HG02678 (cell line): Measurements from ENCODE around the gene LIPG.
"Not testable (repeated sequence)": the region's sequence is repeated elsewhere in the genome, so short reads cannot be mapped to it uniquely, and the experiment has no call there.

ENCODE experiments used
- ATAC-seq: cut with Tn5 transposase; IDR thresholded peaks from one replicate; pipeline ENCODE4 v1.9.1; 2021; ENCODE audit warnings: mild to moderate bottlenecking, moderate library complexity; ENCODE audit not compliant: unreplicated experiment

Gene LIPG

DNA sequence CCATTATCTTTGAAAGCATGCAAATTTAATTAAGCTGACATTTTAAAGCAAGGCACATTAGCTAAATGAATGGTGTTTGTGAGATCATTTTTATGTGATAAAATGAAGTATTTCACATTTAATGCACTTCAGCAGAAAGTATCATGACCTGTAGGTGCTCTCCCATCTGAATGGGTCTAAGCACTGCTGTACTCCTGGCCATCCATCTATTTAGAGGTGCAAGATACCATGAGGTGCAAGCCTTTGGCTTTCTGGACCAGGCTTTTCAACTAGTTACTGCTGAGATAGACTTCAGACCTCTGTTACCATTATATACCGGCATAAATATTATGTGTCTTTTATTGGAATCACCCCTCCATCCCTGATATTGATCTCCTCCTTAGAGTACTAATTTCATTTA lies 15.6 kb upstream of the LIPG start:
- no peak for ATAC-seq

DNA sequence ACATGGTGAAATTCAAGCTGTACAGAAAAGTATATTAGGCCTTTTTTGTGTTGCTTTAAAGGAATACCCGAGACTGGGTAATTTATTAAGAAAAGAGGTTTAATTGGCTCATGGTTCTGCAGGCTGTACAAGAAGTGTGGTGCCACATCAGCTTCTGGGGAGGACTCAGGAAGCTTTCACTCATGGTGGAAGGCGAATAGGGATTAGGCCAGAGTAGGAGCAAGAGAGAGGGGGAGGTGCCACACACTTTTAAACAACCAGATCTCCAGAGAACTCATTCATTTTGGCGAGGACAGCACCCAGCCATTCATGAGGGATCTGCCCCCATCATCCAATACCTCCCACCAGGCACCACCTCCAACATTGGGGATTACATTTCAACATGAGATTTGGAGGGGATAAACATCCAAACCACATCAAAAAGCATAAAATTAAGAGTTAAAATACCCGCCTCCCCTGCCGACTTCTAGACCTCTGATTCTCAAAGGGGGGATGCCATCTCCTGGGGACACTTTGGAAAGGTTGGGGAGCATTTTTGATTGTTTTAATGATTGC lies 15.1 kb upstream of the LIPG start:
- ATAC-seq = no peak

DNA sequence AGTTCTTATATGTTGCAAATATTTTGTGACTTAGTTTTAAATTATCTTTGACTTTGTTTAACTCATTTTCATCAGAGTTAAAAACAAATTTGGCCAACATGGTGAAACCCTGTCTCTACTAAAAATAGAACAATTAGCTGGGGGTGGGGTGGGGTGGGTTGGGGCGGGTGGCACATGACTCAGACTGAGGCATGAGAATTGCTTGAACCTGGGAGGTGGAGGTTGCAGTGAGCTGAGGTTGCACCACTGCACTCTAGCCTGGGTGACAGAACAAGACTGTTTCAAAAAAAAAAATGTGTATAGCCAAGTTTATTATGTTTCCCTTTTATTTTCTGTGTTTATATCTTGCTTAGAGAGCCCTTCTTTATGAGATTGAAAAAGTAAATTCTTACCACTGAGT lies 14.2 kb upstream of the LIPG start:
- no peak for ATAC-seq

DNA sequence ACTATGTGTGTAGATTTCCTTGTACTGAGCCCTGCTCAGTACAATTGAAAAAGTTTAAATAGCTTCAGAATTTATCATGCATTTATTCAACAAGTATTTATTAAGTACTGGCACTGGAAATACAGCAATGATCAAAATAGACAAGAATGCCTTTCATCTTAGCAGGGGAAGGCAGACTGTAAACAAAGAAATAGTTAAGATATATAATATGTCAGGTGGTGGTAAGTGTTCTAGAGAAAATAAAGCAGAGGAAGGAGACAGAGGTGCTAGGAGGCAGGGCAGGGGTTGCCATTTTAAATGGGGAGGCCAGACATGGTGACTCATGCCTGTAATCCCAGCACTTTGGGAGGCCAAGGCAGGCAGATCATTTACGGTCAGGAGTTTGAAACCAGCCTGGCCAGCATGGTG lies 13.6 kb upstream of the LIPG start:
- no peak for ATAC-seq

DNA sequence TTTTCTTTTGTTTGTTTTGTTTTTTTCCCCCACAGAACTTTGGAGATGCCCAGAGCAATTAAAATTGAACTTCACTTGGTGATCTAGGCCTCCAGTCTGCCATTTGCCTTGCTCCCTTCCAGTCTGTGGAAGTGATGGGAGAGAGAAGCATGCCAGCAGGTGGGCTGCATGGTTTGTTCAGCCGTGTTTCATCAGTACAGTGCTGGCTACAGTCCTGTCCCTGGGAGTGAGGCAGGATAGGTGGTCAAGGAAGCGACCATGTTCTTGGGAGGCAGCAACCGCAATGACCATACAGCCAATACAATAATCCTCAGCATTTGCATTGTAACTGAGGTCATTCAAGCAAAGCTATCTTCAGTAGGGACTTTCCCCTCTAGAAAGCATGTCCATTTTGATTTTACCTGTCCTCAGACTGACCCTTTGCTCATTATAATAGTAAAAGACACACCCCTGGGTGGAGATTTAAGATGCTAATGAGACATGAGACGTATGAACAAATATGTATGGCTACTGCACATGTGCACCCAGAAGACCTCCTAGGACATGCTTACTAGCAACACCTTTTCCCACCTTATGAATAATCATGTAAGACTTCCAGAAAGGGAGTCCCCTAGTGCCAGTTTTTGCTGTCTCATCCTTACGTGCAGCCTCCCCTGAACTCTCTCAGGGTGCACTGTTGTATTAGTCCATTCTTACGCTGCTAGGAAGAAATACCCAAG lies 11.1 kb upstream of the LIPG start:
- ATAC-seq = no peak

DNA sequence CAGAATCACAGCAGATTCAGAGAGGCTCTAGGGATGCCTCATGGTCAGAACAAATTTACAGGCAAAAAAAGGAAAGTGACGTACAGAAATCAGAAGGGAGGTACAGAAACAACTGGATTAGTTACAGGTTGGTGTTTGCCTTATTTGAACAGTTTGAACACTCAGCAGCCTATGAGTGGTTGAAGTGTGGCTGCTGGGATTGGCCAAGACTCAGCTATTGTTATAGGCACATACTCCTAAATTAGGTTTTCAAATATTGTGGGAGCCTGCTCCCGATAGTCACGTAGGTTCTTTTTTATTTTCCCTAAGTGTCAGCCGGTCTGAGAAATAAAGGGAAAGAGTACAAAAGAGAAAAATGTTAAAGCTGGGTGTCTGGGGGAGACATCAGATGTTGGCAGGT lies 8.9 kb upstream of the LIPG start:
- ATAC-seq = no peak

DNA sequence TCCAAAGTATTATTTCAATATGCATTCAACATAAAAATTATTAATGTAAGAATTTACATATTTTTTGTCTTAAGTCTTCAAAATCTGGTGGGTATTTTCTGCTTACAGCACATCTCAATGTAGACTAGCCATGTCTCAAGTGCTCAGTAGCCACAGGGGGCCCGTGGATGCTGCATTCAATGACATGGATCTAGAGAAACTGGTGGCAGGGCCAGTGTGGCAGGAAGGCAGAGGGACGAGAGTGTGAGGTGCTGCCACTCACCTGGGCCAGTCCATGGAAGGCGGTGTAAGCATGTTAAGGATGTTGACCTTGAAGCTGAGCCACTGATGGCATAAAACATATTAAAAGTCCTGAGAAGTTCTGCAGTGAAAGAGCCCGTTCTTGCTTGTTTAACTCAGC lies 6.2 kb upstream of the LIPG start:
- ATAC-seq = no peak

DNA sequence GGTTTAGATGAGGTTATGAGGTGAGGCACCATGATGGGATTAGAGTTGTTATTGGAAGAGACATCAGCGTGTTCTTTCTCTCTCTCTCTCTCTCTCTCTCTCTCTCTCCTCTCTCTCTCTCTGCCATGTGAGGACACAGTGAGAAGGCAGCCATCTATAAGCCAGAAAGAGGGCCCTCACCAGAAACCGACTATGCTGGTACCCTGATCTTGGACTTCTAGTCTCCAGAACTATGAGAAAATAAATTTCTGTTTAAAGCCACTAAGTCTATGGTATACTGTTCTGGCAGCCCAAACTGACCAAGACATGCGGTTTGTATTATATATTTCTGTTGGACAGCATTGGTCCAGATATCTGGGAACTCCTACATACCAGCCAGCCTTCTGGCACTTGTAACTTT lies 3.5 kb upstream of the LIPG start:
- no peak for ATAC-seq

DNA sequence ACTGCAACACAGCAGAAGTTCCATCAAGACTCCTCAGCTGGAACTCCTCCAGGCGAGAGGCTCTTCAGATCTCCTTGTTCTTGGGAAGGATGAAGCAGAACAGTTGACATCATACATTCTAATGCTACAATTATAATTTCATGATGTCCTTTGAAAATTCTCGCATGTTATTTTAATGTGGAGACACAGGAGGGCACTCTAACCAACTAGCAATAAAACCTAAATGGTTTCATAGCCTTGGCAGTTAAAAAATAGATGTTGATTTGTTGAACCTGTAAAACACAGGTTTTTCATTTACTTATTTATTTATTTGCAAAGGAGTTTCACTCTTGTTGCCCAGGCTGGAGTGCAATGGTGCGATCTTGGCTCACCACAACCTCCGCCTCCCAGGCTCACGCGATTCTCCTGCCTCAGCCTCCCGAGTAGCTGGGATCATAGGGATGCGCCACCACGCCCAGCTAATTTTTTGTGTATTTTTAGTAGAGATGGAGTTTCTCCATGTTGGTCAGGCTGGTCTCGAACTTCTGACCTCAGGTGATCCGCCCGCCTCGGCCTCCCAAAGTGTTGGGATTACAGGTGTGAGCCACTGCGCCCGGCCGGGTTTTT lies 2.4 kb upstream of the LIPG start:
- ATAC-seq = not testable (repeated sequence)

DNA sequence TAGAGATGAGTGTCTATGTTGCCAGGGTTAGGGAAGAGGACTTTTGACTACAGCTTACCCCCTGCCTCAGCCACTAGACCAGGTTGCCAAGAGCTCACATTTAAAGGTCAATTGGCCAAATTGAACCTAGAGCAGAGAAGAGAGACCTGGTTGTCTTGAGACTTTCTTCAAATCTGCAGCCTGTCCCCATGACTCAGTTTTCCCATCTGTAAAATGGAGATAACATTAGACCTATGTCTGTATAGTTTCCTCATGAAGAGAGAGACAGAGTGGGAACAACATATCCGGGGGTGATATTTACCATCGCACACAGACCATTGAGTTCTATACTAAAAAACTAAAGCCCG lies 1.6 kb upstream of the LIPG start:
- ATAC-seq = no peak

DNA sequence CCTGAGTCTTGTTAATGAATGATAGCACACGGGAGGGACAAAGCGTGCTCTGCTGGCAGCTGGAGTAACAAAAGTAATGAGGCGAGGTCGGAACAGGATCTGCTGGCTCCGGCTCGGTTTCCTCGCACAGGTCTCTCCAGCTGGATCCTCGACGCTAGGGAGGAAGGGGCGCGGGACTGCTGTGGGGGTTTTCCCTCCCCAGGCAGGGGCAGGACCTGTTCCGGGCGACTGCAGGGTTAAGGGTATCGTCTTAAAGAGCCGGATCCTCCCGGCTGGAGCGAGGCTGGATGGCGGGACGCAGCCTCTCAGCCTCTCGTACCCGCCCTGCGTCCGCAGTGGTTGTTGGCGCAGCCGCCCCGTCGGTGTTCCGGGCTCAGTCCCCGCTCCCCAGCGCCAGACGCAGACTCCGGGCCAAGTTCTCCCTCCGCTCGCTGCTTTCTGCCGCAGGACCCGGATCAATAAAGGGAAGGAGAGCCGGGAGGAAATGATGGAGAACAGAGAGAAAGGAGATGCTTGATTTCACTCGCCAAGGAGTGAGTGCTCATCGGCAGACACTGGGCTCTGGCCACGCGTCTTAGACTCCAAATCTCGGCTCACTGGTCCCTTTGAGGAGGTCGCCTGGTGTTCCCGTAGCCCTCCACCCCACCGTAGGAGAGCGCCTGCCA lies 1.1 kb upstream of the LIPG start:
- ATAC-seq = no peak

DNA sequence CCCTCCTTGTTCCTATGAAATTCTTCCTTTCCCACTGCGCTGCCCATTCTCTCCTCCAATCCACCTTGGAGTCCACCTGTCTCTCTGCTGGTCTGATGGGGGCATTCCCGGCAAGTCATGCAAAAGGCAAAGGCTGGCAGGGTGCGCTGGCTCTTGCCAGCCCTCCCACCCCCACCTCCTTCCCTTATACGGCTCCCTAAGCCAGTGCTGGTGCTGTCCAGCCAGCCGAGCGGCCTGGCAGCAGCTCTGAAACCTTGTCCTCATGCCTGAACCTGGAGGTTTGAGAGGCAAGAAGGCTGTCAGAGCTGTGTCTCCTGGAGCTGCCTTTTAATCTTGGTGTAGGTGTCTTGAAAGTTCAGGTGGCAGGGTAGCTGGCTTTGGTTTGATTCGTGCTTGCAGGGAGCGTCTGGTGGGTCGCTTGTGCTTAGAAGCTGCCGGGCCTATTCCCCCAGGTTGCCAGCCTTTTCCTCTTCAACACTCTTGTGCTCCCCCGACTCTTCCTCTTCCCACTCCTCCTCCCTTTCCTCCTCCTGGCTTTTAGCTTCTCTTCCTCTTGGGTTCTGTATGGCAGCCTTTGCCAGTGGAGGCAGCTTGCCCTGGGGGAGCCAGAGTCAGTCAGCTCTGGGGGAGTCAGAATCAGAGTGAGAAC lies 748 bp downstream of the LIPG start:
- no peak for ATAC-seq

DNA sequence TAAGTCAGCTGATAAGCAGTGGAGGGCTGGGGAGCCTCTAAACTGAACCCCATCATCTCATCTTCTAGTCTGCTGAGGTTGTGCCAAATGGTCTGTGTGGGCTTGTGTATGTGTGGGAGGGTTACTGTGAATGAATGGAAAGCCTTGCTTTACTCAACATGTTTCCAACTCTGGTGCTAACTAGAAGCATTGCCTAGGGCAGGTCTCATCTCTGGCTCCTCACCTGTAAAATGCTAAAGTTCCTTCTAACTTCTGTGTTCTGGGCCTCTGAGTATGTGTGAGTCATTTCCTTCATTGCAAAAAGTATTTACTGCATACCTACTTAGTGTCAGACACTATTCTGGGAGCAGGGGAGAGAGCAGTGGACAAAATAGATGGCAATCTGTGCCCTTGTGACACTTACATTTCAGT lies 1.3 kb downstream of the LIPG start:
- ATAC-seq = no peak

DNA sequence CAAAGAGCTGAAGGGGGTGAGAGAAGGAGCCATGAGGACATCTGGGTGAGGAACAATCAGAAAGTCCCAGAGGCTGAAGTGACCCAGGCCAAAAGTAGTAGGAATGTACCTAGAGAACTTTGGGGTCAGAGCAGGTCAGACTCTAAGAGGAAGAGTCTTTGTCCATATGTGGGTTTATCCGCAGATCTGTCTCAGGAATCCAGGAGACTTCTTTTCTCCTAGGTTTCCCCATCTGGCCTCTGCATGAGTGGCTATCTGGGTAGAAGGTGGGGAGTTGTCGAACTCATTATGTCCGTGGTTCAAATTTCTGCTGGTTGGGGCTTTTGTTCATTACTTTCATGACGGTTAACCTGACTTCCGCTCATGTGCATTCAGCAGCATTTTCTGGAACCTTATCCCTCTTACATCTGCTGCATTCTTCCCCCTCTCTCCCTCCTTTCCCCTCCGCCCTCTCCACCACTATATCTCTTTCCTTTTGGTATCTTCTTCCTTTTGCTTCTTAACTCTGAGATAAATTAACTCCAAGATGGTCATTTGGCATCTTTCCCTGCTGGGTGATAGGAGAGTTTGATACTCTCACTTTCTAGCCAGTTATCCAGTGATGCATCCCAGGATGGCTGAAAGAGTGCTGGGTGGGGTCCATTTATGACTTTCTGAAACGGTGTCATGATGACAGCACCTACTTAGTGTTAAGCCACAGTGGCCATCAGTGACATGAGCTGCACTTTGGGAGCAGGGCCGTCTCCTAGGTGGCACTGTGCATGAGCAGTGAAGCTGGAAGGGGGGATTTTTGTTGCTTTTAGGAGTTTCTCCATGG lies 2.1 kb downstream of the LIPG start:
- no peak for ATAC-seq

DNA sequence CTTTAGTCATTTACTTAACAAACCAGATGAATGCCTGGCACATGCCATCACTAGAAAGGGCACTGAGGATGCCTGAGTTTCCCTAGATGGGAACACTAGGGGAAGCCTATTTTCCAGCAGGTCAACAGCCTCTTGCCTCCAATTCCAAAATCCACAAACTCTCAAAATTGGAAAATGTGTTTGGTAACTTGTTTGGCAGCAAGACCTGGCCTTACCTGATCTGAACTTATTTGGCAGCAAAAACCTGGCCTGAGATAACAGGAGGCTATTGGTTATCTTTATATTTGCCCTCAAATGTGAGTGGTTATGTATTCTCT lies 2.6 kb downstream of the LIPG start:
- ATAC-seq = no peak

DNA sequence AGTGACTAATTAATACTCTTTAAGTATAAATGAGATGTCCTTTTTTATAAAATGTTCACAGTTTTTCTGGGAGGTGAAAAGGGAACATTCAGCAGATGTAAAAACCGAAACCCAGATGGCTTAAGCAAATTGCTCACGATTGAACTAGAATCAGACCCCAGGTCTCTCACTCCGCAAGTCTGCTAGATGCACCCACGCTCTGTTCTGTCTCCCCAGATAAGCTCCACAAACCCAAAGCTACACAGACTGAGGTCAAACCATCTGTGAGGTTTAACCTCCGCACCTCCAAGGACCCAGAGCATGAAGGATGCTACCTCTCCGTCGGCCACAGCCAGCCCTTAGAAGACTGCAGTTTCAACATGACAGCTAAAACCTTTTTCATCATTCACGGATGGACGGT lies 3.2 kb downstream of the LIPG start:
- ATAC-seq = no peak

DNA sequence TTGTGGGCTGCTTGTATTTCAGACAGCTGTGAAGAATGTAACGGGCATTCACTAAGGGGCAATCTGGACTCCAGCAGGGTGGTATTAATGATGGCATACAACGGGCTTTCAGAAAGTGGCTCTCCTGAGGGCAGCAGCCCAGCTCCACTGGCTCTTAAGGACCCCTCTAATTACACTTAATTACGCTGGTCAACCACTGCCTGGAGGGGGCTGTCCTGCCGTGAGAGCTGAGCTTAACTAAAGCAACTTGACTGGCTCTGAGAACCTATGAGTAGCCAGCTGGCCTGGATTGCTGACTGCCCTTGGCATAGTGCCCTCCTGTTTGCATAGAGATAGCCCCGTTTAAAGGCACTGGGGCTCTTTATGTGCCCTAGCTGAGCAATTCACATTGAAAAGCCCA lies 3.8 kb downstream of the LIPG start:
- no peak for ATAC-seq

DNA sequence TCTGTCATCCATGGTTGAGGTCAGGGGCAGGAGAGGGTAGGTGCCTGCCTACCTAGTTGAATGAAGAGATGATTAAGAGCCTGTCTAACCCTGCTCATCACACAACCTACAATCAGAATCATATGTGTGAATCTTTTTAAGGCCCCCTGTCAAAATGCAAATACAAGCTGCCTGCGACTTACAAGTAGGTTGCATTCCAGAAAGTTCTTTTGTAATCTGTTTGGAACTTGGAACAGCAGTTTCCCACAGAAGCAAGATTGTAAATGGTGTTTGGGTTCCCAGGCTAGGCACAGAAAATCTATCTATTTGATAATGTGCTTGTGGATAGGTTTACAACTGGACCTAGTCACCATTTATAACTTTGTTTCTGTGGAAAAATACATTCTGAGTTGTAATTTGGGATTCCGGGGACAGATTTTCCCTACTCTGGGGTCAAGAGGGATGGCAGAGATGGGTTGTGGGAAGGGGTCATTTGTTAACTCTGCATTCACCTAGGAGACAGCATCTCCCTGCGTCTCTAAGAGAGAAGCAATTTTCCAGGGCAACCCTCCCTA lies 4.4 kb downstream of the LIPG start:
- ATAC-seq = no peak

DNA sequence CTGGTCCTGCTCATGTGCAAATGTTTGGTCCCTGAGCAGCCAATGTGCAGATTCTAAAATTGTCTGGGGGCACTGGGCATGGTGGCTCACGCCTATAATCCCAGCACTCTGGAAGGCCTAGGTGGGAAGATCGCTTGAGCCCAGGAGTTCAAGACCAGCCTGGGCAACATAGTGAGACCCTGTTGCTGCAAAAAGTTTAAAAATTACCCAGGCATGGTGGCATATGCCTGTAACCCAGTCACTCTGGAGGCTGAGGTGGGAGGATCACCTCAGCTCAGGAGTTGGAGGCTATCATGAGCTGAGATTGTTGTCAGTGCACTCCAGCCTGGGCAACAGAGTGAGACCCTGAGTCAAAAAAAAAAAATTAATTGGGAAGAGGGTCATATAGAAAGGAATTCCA lies 5.1 kb downstream of the LIPG start:
- ATAC-seq = no peak

DNA sequence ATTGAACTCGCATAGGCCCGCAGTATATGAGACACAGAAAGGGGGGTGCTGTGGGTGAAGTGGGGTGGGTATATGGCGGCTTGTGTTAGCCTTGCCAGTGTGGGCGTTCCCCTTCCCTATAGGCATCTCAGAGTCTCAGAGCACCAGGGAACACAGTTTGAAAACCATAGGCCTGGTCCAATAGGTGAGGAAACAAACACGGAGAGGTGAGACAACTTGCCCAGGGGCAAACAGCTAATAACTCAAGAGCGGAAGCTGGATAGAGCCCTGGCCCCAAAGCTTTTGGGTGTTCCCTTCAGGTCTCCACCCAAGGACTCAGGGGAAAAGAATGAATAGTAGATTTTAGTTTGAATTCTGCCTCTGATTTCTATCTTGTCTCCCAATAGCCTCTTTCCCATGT lies 7.9 kb downstream of the LIPG start:
- no peak for ATAC-seq

DNA sequence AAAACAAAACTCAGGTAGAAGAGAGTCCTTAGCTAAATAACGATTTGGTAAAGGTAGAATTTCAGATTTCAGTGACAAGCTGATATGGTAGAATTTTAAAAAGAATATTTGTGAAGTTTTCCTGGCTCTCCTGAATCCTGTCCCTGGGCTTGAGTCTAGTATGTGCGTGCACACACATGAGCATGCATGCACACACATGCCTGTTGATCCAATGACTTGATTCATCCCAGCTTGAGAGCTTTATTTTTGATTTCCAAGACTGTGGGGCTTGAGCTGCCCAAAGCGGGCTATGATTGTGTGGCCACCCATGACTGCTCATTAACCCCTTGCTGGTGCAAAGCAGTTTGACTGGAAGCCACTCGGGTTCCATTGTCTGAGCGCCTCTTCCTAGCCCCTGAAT lies 9.0 kb downstream of the LIPG start:
- ATAC-seq = no peak
